Endothelial cell of umbilical vein (primary cell): ENCODE results near the gene CALML5. TPM values are rescaled to one million over a fixed set of nuclear protein-coding genes. Genes with fewer than 3 reads are reported as not detected.

Source experiments
- BruUV-seq: library from RNA; stranded (reverse); fragments of 400-500 nt; replicated peaks from 2 replicates; lab custom pipeline; 2021; lab: Mats Ljungman, UMichigan
- CTCF ChIA-PET: fragments of 300-600, 350-600 bp; sonication (Branson Sonifier 250); formaldehyde crosslinking; loops from one replicate; lab custom pipeline; 2021; ENCODE audit warnings: antibody characterized with exemption, inconsistent platforms; lab: Charles Lee
- POLR2A ChIA-PET: fragments of 300-600, 350-600 bp; sonication (Branson Sonifier 250); formaldehyde crosslinking; loops from one replicate; lab custom pipeline; 2021; ENCODE audit warnings: antibody characterized with exemption, inconsistent platforms; lab: Charles Lee
- DNase-seq: peaks from one replicate; pipeline ENCODE4 v3.0.0-alpha.2; 2011; ENCODE audit warnings: low read depth, low spot score
- FAIRE-seq: peaks from 2 replicates; lab custom pipeline; 2011; peaks lifted over from hg19 to GRCh38; lab: Jason Lieb, UNC
- H2AFZ ChIP-seq: 2 replicates; pipeline ENCODE4 v1.6.0; 2012; ENCODE audit warnings: low read depth, low read length, control low read depth, inconsistent platforms
- H3K27ac ChIP-seq: 2 replicates; pipeline ENCODE4 v1.5.1; 2011; ENCODE audit warnings: low read depth, mild to moderate bottlenecking, control low read depth, low read length, moderate library complexity; ENCODE audit not compliant: insufficient read depth
- H3K27me3 ChIP-seq, 2 experiments: 2 replicates each; pipeline versions ENCODE4 v1.6.0 to v1.6.1; 2011; ENCODE audit warnings: low read length in 2 of 2, mixed read lengths in 1 of 2; ENCODE audit not compliant: control insufficient read depth in 2 of 2, insufficient read depth in 2 of 2
- H3K36me3 ChIP-seq, 2 experiments: 2 replicates in 1 of 2; 3 replicates in 1 of 2; pipeline ENCODE4 v1.5.1; 2011; ENCODE audit warnings: low read length in 2 of 2, mild to moderate bottlenecking in 1 of 2, moderate library complexity in 1 of 2; ENCODE audit not compliant: control insufficient read depth in 2 of 2, insufficient read depth in 2 of 2; ENCODE audit errors: extremely low read depth in 1 of 2
- H3K4me1 ChIP-seq: 3 replicates; pipeline ENCODE4 v1.5.1; 2011; ENCODE audit warnings: mild to moderate bottlenecking, low read length; ENCODE audit not compliant: control insufficient read depth, insufficient read depth; ENCODE audit errors: extremely low read depth
- H3K4me2 ChIP-seq: 2 replicates; pipeline ENCODE4 v1.6.1; 2011; ENCODE audit warnings: low read length, control low read depth, mixed read lengths; ENCODE audit not compliant: insufficient read depth
- H3K4me3 ChIP-seq, 3 experiments: fragments of 200-600 bp in 1 of 3; sonication (generic), shearing (Covaris generic) in 1 of 3; replicated peaks in 1 of 3; 2 replicates each; pipeline ENCODE4 v1.5.1; 2011 to 2016; ENCODE audit warnings: control low read depth in 3 of 3, low read length in 3 of 3, mild to moderate bottlenecking in 2 of 3, inconsistent platforms in 1 of 3, low read depth in 1 of 3, moderate library complexity in 1 of 3; ENCODE audit not compliant: insufficient read depth in 1 of 3
- H3K79me2 ChIP-seq: 2 replicates; pipeline ENCODE4 v1.6.0; 2012; ENCODE audit warnings: low read length, inconsistent platforms; ENCODE audit not compliant: control insufficient read depth, insufficient read depth
- H3K9ac ChIP-seq: replicated peaks from 2 replicates; pipeline ENCODE3; 2011; ENCODE audit warnings: low read length, control low read depth; ENCODE audit not compliant: insufficient read depth; ENCODE audit errors: extremely low read depth
- H3K9me1 ChIP-seq: replicated peaks from 3 replicates; pipeline ENCODE4 v1.6.0; 2011; ENCODE audit warnings: mild to moderate bottlenecking, low read length; ENCODE audit not compliant: control insufficient read depth, insufficient read depth; ENCODE audit errors: extremely low read depth
- H3K9me3 ChIP-seq: replicated peaks from 2 replicates; pipeline ENCODE4 v1.5.1; 2012; ENCODE audit warnings: low read length, inconsistent platforms; ENCODE audit not compliant: control insufficient read depth, insufficient read depth
- H4K20me1 ChIP-seq: replicated peaks from 2 replicates; pipeline ENCODE3; 2011; ENCODE audit warnings: mild to moderate bottlenecking, low read length; ENCODE audit not compliant: control insufficient read depth, insufficient read depth; ENCODE audit errors: extremely low read depth
- CTCF ChIP-seq, 2 donors: IDR thresholded peaks; 1 replicate in 1 of 2; 2 replicates in 1 of 2; pipeline ENCODE4 v1.5.1; 2011; ENCODE audit warnings: low read length in 2 of 2, mild to moderate bottlenecking in 2 of 2, moderate library complexity in 2 of 2, control low read depth in 1 of 2, inconsistent platforms in 1 of 2, low read depth in 1 of 2; ENCODE audit not compliant: insufficient read depth in 1 of 2; ENCODE audit errors: extremely low read depth in 1 of 2
- FOS ChIP-seq: IDR thresholded peaks from 2 replicates; pipeline ENCODE4 v1.6.1; 2011; ENCODE audit warnings: mild to moderate bottlenecking, low read length, moderate library complexity, borderline replicate concordance; ENCODE audit not compliant: insufficient read depth
- GATA2 ChIP-seq: IDR thresholded peaks from 2 replicates; pipeline ENCODE4 v1.7.0; 2011; ENCODE audit warnings: low read depth, mild to moderate bottlenecking, moderate library complexity, mixed read lengths, low read length; ENCODE audit not compliant: insufficient read length, insufficient read depth
- JUN ChIP-seq: IDR thresholded peaks from 2 replicates; pipeline ENCODE4 v1.6.1; 2011; ENCODE audit warnings: borderline replicate concordance, low read depth; ENCODE audit not compliant: insufficient read length, insufficient read depth
- POLR2A ChIP-seq: IDR thresholded peaks from 2 replicates; pipeline ENCODE4 v1.6.1; 2012; ENCODE audit warnings: low read depth, mild to moderate bottlenecking, control low read depth, low read length
- dilution Hi-C: fragments of 300-500 bp; cut with MboI; formaldehyde crosslinking; loops from one replicate; pipeline ENCODE4 v1.15.0; 2019; ENCODE audit warnings: low sequenced_read_pairs; ENCODE audit not compliant: extremely low pct_ligation_motif_present
- intact Hi-C: fragments of 100-400 bp; cut with micrococcal nuclease; formaldehyde crosslinking; loops from one replicate; pipeline ENCODE4 v1.10.0; 2022
- polyA plus RNA-seq, 4 experiments: library from polyadenylated mRNA; depleted of rRNA in 3 of 4; stranded (reverse) in 3 of 4; unstranded in 1 of 4; fragments of >200 nt; gene quantifications; 2 replicates each; pipeline versions ENCODE4 v1.2.1 to v1.2.3, GENCODE V29; 2011 to 2012; ENCODE audit warnings: missing spikeins in 1 of 4
- total RNA-seq: library from RNA; stranded (reverse); gene quantifications from 2 replicates; pipeline ENCODE4 v1.2.3, GENCODE V29; 2021

The CALML5 gene
- total and polyA plus RNA-seq, 2 donors (not counting 3 experiments of a cell fraction or from before 2014, with no cell fraction given): not detected

GRCh38 chr10:5450605-5451384 lies 48.6 kb downstream of the CALML5 start:
- dilution Hi-C loops: no loop called here
- H3K9ac ChIP-seq: peak overlapping the region; percentile 12
- no peak overlapping the region for H2AFZ ChIP-seq
- CTCF ChIA-PET: no interaction called here
- peak overlapping the region; percentile 10 for H3K4me2 ChIP-seq
- no peak overlapping the region for H3K4me3 ChIP-seq
- intact Hi-C loops: no loop called here
- H3K9me1 ChIP-seq: no peaks in the 10 kb centered on the region
- BruUV-seq: no TSS peak
- H3K36me3 ChIP-seq: peaks cover 13 to 22% of the 10 kb centered on the region in 2 experiments
- DNase-seq: peak; percentile 56
- H3K79me2 ChIP-seq: peaks cover 36% of the 10 kb centered on the region
- POLR2A ChIA-PET: no interaction called here
- H4K20me1 ChIP-seq: no peaks in the 10 kb centered on the region
- peaks cover 35% of the 10 kb centered on the region for H3K4me1 ChIP-seq
- H3K27ac ChIP-seq: peak overlapping the region; percentile 13
- FAIRE-seq: no peak
- H3K9me3 ChIP-seq: no peaks in the 10 kb centered on the region
- TF ChIP-seq FOS: peak; percentile 42
- no peak for TF ChIP-seq GATA2
- H3K27me3 ChIP-seq: no peaks in the 10 kb centered on the region

GRCh38 chr10:5449823-5450222 lies 49.5 kb downstream of the CALML5 start:
- dilution Hi-C loops: no loop called here
- peak overlapping the region; percentile 91 for H3K4me2 ChIP-seq
- H2AFZ ChIP-seq: no peak overlapping the region
- H3K9ac ChIP-seq: peak overlapping the region; percentile 88
- no peak for FAIRE-seq
- DNase-seq: peak; percentile 78
- intact Hi-C loops: loop anchor here (5.0 to 10.0 kb wide), 2 partner anchors 145 to 422 kb away; no protein-coding TSS in a partner anchor
- no TSS peak for BruUV-seq
- H3K27me3 ChIP-seq: no peaks in the 10 kb centered on the region
- peak overlapping the region; percentile 50 for H3K27ac ChIP-seq
- CTCF ChIA-PET: no interaction called here
- H3K4me3 ChIP-seq: peak overlapping the region in 2 of 3 experiments; percentile 26 to 89
- H3K9me1 ChIP-seq: no peaks in the 10 kb centered on the region
- peaks cover 35% of the 10 kb centered on the region for H3K4me1 ChIP-seq
- H3K9me3 ChIP-seq: no peaks in the 10 kb centered on the region
- POLR2A ChIA-PET: no interaction called here
- peaks cover 36% of the 10 kb centered on the region for H3K79me2 ChIP-seq
- TF ChIP-seq GATA2: no peak
- no peak for TF ChIP-seq JUN
- peak in 1 of 2 donors; percentile 14 for TF ChIP-seq CTCF (IDR thresholded peaks at IDR 0.05; ENCODE audit: extremely low read depth in 1 of 2, insufficient read depth in 1 of 2, low read depth in 1 of 2, low read length in 2 of 2)
- TF ChIP-seq POLR2A: no peak
- peaks cover 10 to 18% of the 10 kb centered on the region in 2 experiments for H3K36me3 ChIP-seq
- H4K20me1 ChIP-seq: no peaks in the 10 kb centered on the region
